ENCODE measurements around the gene ZNF263.

ZNF263 gene

GRCh38 chr16:3281222-3281820 is 2.0 kb upstream of the ZNF263 start:
- in situ Hi-C loops (cut with MboI; ENCODE audit: low sequenced_read_pairs, unreplicated experiment): no loop called here
- TF ChIP-seq CTCF (IDR thresholded peaks at IDR 0.05; ENCODE audit: borderline replicate concordance, control extremely low read depth, extremely low read depth, insufficient read depth, missing control alignments): no peak
- DNase-seq (ENCODE audit: low spot score): no peak

DNA sequence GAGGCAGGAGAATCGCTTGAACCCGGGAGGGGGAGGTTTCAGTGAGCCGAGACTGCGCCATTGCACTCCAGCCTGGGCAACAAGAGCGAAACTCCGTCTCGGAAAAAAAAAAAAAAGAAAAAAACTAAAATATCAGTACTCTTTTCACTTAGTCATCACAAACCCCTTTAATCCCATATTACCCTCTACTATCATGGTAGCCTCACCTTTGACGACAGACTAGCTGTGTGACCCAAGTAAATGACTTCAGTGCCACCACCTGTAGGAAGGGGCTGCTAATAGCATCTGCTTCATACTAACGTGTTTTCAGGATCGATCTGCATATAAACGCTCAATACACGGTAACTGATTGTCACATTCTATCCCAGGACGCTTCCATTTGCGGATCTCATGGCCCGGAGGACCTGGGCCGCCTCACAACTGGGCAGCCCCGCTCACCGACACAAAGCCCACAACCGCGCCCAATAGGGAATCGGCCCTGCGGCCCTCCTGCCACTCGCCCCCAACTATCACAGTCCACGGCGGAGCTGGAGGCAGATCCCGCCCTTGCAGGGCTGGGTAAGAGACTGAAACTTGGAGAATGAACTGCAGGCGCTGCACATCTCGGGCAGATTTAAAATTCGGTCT is 1.1 kb upstream of the ZNF263 start:
- DNase-seq (ENCODE audit: low spot score): no peak
- no peak for TF ChIP-seq CTCF (IDR thresholded peaks at IDR 0.05; ENCODE audit: borderline replicate concordance, control extremely low read depth, extremely low read depth, insufficient read depth, missing control alignments)
- in situ Hi-C loops (cut with MboI; ENCODE audit: low sequenced_read_pairs, unreplicated experiment): no loop called here

- in situ Hi-C loops (cut with MboI; ENCODE audit: low sequenced_read_pairs, unreplicated experiment): no loop called here
- no peak for DNase-seq (ENCODE audit: low spot score)
- TF ChIP-seq CTCF (IDR thresholded peaks at IDR 0.05; ENCODE audit: borderline replicate concordance, control extremely low read depth, extremely low read depth, insufficient read depth, missing control alignments): no peak
These were observed 504 bp downstream of the ZNF263 start for GRCh38 chr16:3283543-3284447.

- DNase-seq (ENCODE audit: low spot score): no peak
- in situ Hi-C loops (cut with MboI; ENCODE audit: low sequenced_read_pairs, unreplicated experiment): no loop called here
- TF ChIP-seq CTCF (IDR thresholded peaks at IDR 0.05; ENCODE audit: borderline replicate concordance, control extremely low read depth, extremely low read depth, insufficient read depth, missing control alignments): no peak
These were observed 1.8 kb downstream of the ZNF263 start for GRCh38 chr16:3285131-3285530.

GRCh38 chr16:3289998-3290673 is 6.8 kb downstream of the ZNF263 start:
- in situ Hi-C loops (cut with MboI; ENCODE audit: low sequenced_read_pairs, unreplicated experiment): no loop called here
- no peak for DNase-seq (ENCODE audit: low spot score)
- no peak for TF ChIP-seq CTCF (IDR thresholded peaks at IDR 0.05; ENCODE audit: borderline replicate concordance, control extremely low read depth, extremely low read depth, insufficient read depth, missing control alignments)

- in situ Hi-C loops (cut with MboI; ENCODE audit: low sequenced_read_pairs, unreplicated experiment): no loop called here
- no peak for DNase-seq (ENCODE audit: low spot score)
- no peak for TF ChIP-seq CTCF (IDR thresholded peaks at IDR 0.05; ENCODE audit: borderline replicate concordance, control extremely low read depth, extremely low read depth, insufficient read depth, missing control alignments)
These were observed 9.3 kb downstream of the ZNF263 start for GRCh38 chr16:3292604-3293003.

Data from GM13976 (cell line).